Panc1 (cell line): ENCODE measurements around the gene KBTBD3. TPM values are rescaled to one million over a fixed set of nuclear protein-coding genes. Genes with fewer than 3 reads are reported as not detected.

Source experiments
- ATAC-seq: fragments of 200-7000 bp; cut with Tn5 transposase; 2 replicates; pipeline ENCODE4 v1.9.1; 2020; ENCODE audit warnings: mild to moderate bottlenecking, moderate library complexity
- Bru-seq: library from RNA; stranded (reverse); fragments of 400-500 nt; gene quantifications from one replicate; lab custom pipeline; 2021; lab: Mats Ljungman, UMichigan
- BruChase-seq, 2 experiments: library from RNA; stranded (reverse); fragments of 400-500 nt; gene quantifications; one replicate each; lab custom pipeline; 2021; lab: Mats Ljungman, UMichigan
- BruUV-seq: library from RNA; stranded (reverse); fragments of 400-500 nt; replicated peaks from 2 replicates; lab custom pipeline; 2021; lab: Mats Ljungman, UMichigan
- CTCF ChIA-PET: fragments of 300-600 bp; sonication (Branson Sonifier 250); formaldehyde crosslinking; loops from one replicate; lab custom pipeline; 2022; ENCODE audit warnings: antibody characterized with exemption; lab: Charles Lee
- POLR2A ChIA-PET: fragments of 300-600 bp; sonication (Branson Sonifier 250); formaldehyde crosslinking; loops from one replicate; lab custom pipeline; 2022; ENCODE audit warnings: antibody characterized with exemption; lab: Charles Lee
- DNase-seq: peaks from one replicate; pipeline ENCODE4 v3.0.0-alpha.2; 2010; ENCODE audit warnings: low read depth, low spot score
- H3K27ac ChIP-seq: 2 replicates; pipeline ENCODE4 v1.5.1; 2011; ENCODE audit warnings: mild to moderate bottlenecking, low read length, inconsistent platforms
- H3K27me3 ChIP-seq: fragments of 200-500 bp; sonication (Bioruptor generic); 2 replicates; pipeline ENCODE4 v1.6.0; 2014; ENCODE audit warnings: low read length, inconsistent platforms; ENCODE audit not compliant: control insufficient read depth, insufficient read depth
- H3K36me3 ChIP-seq: fragments of 200-500 bp; sonication (Bioruptor generic); 2 replicates; pipeline ENCODE4 v1.5.1; 2014; ENCODE audit warnings: inconsistent platforms, mild to moderate bottlenecking, low read length, moderate library complexity; ENCODE audit not compliant: control insufficient read depth, insufficient read depth
- H3K4me1 ChIP-seq: 2 replicates; pipeline ENCODE4 v1.5.1; 2011; ENCODE audit warnings: inconsistent platforms, mild to moderate bottlenecking, low read length, moderate library complexity; ENCODE audit not compliant: control insufficient read depth, insufficient read depth
- H3K4me3 ChIP-seq, 2 experiments: 2 replicates each; pipeline ENCODE4 v1.5.1; 2011 to 2012; ENCODE audit warnings: low read depth in 2 of 2, low read length in 2 of 2, mild to moderate bottlenecking in 2 of 2, inconsistent platforms in 1 of 2, moderate library complexity in 1 of 2
- H3K9me3 ChIP-seq: fragments of 200-500 bp; sonication (Bioruptor generic); 2 replicates; pipeline ENCODE4 v1.5.1; 2014; ENCODE audit warnings: low read depth, mild to moderate bottlenecking, inconsistent platforms, low read length, moderate library complexity; ENCODE audit not compliant: control insufficient read depth, insufficient read depth
- POLR2AphosphoS5 ChIP-seq: IDR thresholded peaks from 2 replicates; pipeline ENCODE4 v1.6.1; 2012; ENCODE audit warnings: mild to moderate bottlenecking, low read depth, low read length, moderate library complexity
- REST ChIP-seq, 2 experiments: IDR thresholded peaks; 2 replicates each; pipeline ENCODE4 v1.6.1; 2011 to 2012; ENCODE audit warnings: low read depth in 2 of 2, control low read depth in 1 of 2, low read length in 1 of 2, mild to moderate bottlenecking in 1 of 2, moderate library complexity in 1 of 2; ENCODE audit not compliant: insufficient read depth in 1 of 2
- SIN3A ChIP-seq: IDR thresholded peaks from 2 replicates; pipeline ENCODE4 v1.6.1; 2012; ENCODE audit warnings: low read depth, mild to moderate bottlenecking, low read length, moderate library complexity, borderline replicate concordance; ENCODE audit not compliant: insufficient read depth
- TCF7L2 ChIP-seq: IDR thresholded peaks from 2 replicates; pipeline ENCODE4 v1.6.1; 2011; ENCODE audit warnings: mild to moderate bottlenecking, low read depth, low read length, inconsistent platforms
- in situ Hi-C: cut with HindIII; loops from 2 replicates; pipeline ENCODE4 v1.10.0; 2016; ENCODE audit warnings: low sequenced_read_pairs, low pct_unique_long_range_greater_than_20kb
- intact Hi-C: fragments of 100-400 bp; cut with micrococcal nuclease; formaldehyde crosslinking; loops from one replicate; pipeline ENCODE4 v1.10.0; 2022; ENCODE audit not compliant: unreplicated experiment
- long read RNA-seq: library from polyadenylated mRNA; unstranded; transcript quantifications from one replicate; pipeline ENCODE4 v2.0.0, GENCODE V29; 2021; ENCODE audit not compliant: unreplicated experiment
- polyA plus RNA-seq: library from polyadenylated mRNA; unstranded; fragments of >200 nt; gene quantifications from one replicate; pipeline ENCODE4 v1.2.1, GENCODE V29; 2012; ENCODE audit warnings: missing spikeins; ENCODE audit not compliant: insufficient read length
- total RNA-seq: library from RNA; stranded (reverse); gene quantifications from one replicate; pipeline ENCODE4 v1.2.1, GENCODE V29; 2021; ENCODE audit not compliant: unreplicated experiment
- TF ChIP-seq, protein P1 (sequence below): fragments of 450-650 bp; IDR thresholded peaks from 2 replicates; pipeline ENCODE4 v1.5.1; 2017; ENCODE audit warnings: mild to moderate bottlenecking

Gene KBTBD3
- 5.7 TPM for total RNA-seq
- polyA plus RNA-seq: 4.8 TPM
- Bru-seq, nascent RNA: percentile 48 among the genes with signal in this experiment
- percentile 49 among the genes with signal in this experiment for BruChase-seq, experiment 1, labeled RNA remaining after a 2-hour chase
- BruChase-seq, experiment 2, labeled RNA remaining after a 6-hour chase: percentile 39 among the genes with signal in this experiment
- long read RNA-seq, partial matches to known transcripts: 2 of 12 reads
- long read RNA-seq, other reads (novel, unspliced or antisense): 2 of 12 reads

DNA sequence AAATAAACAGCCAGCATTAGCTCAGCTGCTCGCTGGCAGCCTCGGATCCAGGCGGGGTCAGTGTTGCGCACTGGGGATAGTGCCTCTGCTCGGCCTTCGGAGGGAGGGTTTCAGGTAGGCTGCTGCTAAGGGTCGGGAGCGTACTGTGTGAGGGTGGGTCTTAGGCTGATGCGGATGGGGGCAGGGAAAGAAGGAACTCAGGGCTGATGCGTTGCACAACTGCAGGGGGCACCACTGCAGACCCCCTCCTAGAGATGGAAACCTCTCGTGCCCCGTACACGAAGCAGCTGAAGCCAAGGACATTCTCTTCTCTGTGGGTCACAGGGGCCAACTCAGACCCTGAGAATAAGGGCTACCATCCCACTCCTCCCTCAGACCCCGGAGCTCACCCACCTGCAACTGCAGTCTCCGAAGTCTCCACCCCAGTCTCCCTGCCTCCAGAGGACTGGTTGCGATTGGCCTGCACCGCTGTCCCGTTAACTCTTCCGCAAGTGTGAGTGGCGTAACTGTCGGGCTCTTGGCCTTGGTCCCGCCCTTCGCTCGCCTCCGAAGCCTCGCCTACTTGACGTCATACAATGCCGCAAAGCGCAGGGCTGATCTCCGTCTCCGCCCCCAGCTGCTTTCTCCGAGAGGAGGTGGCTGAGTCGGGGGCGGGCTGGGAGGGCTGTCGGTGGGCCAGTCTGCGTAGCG, at the start of gene KBTBD3:
Gene KBTBD3 (minus strand): TSS at position 429 of the 690 bp plus-strand sequence. CDS start 18,250 bp downstream, outside the sequence.
- intact Hi-C loops (loop anchor here (2.0 kb wide), 1 partner anchor 54 kb away; the partner anchor contains the start of gene MSANTD4), in situ Hi-C loops (no loop called here)
- H3K4me3 ChIP-seq: peak within 1 kb of the TSS; percentile 90 to 98
- TSS peak; percentile 56 for BruUV-seq
- ATAC-seq (peak; percentile 98), DNase-seq (peak; percentile 99)
- peaks cover 16% of the 10 kb centered on the region for H3K4me1 ChIP-seq
- peak within 1 kb of the TSS; percentile 87 for H3K27ac ChIP-seq
- TF ChIP-seq, protein P1, sequence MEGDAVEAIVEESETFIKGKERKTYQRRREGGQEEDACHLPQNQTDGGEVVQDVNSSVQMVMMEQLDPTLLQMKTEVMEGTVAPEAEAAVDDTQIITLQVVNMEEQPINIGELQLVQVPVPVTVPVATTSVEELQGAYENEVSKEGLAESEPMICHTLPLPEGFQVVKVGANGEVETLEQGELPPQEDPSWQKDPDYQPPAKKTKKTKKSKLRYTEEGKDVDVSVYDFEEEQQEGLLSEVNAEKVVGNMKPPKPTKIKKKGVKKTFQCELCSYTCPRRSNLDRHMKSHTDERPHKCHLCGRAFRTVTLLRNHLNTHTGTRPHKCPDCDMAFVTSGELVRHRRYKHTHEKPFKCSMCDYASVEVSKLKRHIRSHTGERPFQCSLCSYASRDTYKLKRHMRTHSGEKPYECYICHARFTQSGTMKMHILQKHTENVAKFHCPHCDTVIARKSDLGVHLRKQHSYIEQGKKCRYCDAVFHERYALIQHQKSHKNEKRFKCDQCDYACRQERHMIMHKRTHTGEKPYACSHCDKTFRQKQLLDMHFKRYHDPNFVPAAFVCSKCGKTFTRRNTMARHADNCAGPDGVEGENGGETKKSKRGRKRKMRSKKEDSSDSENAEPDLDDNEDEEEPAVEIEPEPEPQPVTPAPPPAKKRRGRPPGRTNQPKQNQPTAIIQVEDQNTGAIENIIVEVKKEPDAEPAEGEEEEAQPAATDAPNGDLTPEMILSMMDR: peak; percentile 82
- TF ChIP-seq SIN3A (peak; percentile 89), TCF7L2 (0 out of 2 replicates have a peak, but pooled peaks have one; percentile 31), POLR2AphosphoS5 (no peak), REST (IDR thresholded peaks at IDR 0.05; ENCODE audit: insufficient read depth in 1 of 2, low read depth in 2 of 2, low read length in 1 of 2) (0 out of 4 replicates have a peak, but pooled peaks of 1 of the 2 experiments have one; percentile 32)
- no peaks in the 10 kb centered on the region for H3K9me3 ChIP-seq
- H3K36me3 ChIP-seq: peaks cover 20% of the 10 kb centered on the region
- CTCF ChIA-PET: interaction anchor here (0.7 kb wide), 1 partner anchor 449 kb away, joined by 6 read pairs; no protein-coding TSS in a partner anchor
- POLR2A ChIA-PET: interaction anchor here (0.6 to 1.0 kb wide), 5 partner anchors 10 to 146 kb away, joined by 3 to 6 read pairs (median 3); no protein-coding TSS in a partner anchor
- H3K27me3 ChIP-seq: no peaks in the 10 kb centered on the region

- ChIA-PET POLR2A (no interaction called here), CTCF (no interaction called here)
- no peak overlapping the region for H3K4me3 ChIP-seq
- BruUV-seq: no TSS peak
- in situ Hi-C loops: no loop called here
- H3K4me1 ChIP-seq: no peaks in the 10 kb centered on the region
- intact Hi-C loops: no loop called here
- H3K27me3 ChIP-seq: no peaks in the 10 kb centered on the region; the same call in 1 of the 2 replicates
- TF ChIP-seq REST (IDR thresholded peaks at IDR 0.05; ENCODE audit: insufficient read depth in 1 of 2, low read depth in 2 of 2, low read length in 1 of 2) (no peak), POLR2AphosphoS5 (no peak), SIN3A (no peak), TCF7L2 (no peak)
- TF ChIP-seq, protein P1: no peak
- no peaks in the 10 kb centered on the region for H3K9me3 ChIP-seq
- H3K27ac ChIP-seq: no peak overlapping the region
- H3K36me3 ChIP-seq: no peaks in the 10 kb centered on the region
- no peak for ATAC-seq
- no peak for DNase-seq
These were observed 44.6 kb upstream of the KBTBD3 start for GRCh38 chr11:106121570-106122320.
